Bronchial epithelial cell (primary cell): Measurements from ENCODE around the gene CAPZA2. TPM values are rescaled to one million over a fixed set of nuclear protein-coding genes. Genes with fewer than 3 reads are reported as not detected.
"Not testable (repeated sequence)": the region's sequence is repeated elsewhere in the genome, so short reads cannot be mapped to it uniquely, and the experiment has no call there.

Experiments used
- DNase-seq: peaks from one replicate; pipeline ENCODE4 v3.0.0-alpha.2; 2010; ENCODE audit warnings: low read depth
- FAIRE-seq: peaks from 2 replicates; lab custom pipeline; 2011; peaks lifted over from hg19 to GRCh38; lab: Jason Lieb, UNC
- H3K27me3 ChIP-seq: 2 replicates; pipeline ENCODE4 v1.5.1; 2011; ENCODE audit warnings: low read length; ENCODE audit not compliant: control insufficient read depth, insufficient read depth
- H3K36me3 ChIP-seq: 2 replicates; pipeline ENCODE4 v1.5.1; 2011; ENCODE audit warnings: low read length; ENCODE audit not compliant: control insufficient read depth, insufficient read depth
- H3K4me3 ChIP-seq: 2 replicates; pipeline ENCODE4 v1.5.1; 2011; ENCODE audit warnings: mild to moderate bottlenecking, low read depth, low read length, control low read depth
- CTCF ChIP-seq: IDR thresholded peaks from 2 replicates; pipeline ENCODE4 v1.5.1; 2011; ENCODE audit warnings: mild to moderate bottlenecking, moderate library complexity, low read length, control low read depth, inconsistent platforms; ENCODE audit not compliant: insufficient read depth, severe bottlenecking
- total RNA-seq: library from RNA; depleted of rRNA; stranded (reverse); fragments of >200 nt; gene quantifications from 2 replicates; pipeline ENCODE4 v1.2.1, GENCODE V29; 2014

Gene CAPZA2
- total RNA-seq, 1 donor from 2014 or later, result 88.2 TPM

DNA sequence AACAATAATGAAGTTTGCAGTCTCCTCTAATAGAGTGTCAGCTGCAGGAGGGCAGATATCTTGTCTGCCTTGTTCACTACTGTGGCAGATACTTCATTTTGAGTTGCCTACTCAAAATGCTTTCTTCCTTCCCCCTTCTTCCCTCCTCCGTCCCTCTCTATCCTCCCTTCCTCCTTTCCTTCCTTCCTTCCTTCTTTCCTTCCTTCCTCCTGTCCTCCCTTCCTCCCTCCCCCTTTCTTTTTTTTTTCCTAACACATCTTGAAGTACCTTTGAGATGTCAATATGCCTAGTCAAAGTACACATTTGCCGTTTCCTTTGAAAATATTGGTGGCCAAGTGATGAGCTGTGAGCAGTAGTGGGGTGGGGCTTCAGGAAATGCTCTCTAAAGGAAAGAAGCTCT, 72.2 kb downstream of the CAPZA2 start:
- Histone ChIP-seq H3K4me3 (no peak overlapping the region), H3K36me3 (no peaks in the 10 kb centered on the region), H3K27me3 (no peaks in the 10 kb centered on the region)
- FAIRE-seq, result no peak
- no peak for TF ChIP-seq CTCF
- no peak for DNase-seq

DNA sequence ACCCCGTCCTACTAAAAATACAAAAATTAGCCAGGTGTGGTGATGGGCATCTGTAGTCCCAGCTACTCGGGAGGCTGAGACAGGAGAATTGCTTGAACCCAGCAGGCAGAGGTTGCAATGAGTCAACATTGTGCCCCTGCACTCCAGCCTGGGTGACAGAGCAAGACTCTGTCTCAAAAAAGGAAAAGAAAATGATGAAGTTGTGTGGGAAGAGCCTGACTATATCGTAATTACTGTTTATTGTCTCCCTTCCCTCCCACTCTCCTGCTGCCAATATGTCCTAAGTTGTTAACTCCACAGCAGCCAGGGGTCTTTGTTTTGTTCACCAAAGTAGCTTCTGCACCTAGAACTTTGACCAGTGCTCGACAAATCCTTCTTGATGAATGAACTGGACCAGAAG, 74.5 kb downstream of the CAPZA2 start:
- FAIRE-seq, DNase-seq, H3K4me3 ChIP-seq, H3K27me3 ChIP-seq, H3K36me3 ChIP-seq: not testable (repeated sequence)

DNA sequence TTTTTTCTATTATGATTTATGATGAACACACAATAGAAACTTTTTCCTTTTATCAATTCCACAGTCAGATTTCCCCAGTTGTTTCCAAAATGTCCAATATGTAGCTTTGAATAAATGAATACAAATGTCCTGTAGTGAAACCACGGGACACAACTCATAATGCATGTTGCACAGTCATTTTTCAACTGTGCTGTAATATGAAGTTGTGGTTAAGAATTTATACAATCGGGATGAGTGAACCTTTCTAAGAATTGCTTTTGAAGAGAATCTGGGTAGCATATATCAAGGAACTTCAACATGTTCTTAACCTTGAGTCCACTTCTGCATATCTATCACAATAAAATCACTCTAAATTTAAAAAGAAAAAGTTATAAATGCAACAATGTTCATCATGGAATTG, 76.3 kb downstream of the CAPZA2 start:
- FAIRE-seq, result no peak
- H3K4me3 ChIP-seq, result no peak overlapping the region
- H3K27me3 ChIP-seq, result no peaks in the 10 kb centered on the region
- H3K36me3 ChIP-seq, result no peaks in the 10 kb centered on the region
- DNase-seq, result no peak
- no peak for TF ChIP-seq CTCF

- Histone ChIP-seq H3K27me3 (no peaks in the 10 kb centered on the region), H3K4me3 (no peak overlapping the region), H3K36me3 (no peaks in the 10 kb centered on the region)
- FAIRE-seq (no peak), DNase-seq (no peak)
- TF ChIP-seq CTCF, result no peak
Observed at GRCh38 chr7:116940689-116941370, 78.4 kb downstream of the CAPZA2 start.

DNA sequence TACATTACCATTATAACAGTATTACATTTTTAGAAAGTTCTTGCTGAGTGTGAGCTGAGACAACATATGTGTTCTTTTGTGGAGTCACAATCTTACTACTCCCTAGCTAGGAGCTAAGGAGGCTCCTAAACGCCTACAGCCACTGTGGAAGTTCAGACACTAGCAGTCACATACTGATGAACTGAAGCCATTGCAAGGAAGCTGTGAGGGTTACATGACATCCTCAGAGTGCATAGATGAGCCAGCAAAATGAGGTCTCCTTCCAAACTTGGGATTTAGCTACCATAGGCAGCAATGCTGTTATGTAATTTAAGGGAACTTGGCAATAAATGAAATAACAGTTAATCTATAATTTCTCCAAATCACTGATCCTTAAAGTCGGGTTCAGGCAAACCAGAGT, 80.1 kb downstream of the CAPZA2 start:
- Histone ChIP-seq H3K27me3 (no peaks in the 10 kb centered on the region), H3K4me3 (no peak overlapping the region), H3K36me3 (no peaks in the 10 kb centered on the region)
- FAIRE-seq (no peak), DNase-seq (no peak)
- no peak for TF ChIP-seq CTCF

GRCh38 chr7:116948934-116949333, 86.5 kb downstream of the CAPZA2 start:
- TF ChIP-seq CTCF, result no peak
- H3K36me3 ChIP-seq, result no peaks in the 10 kb centered on the region
- H3K4me3 ChIP-seq, result no peak overlapping the region
- no peaks in the 10 kb centered on the region for H3K27me3 ChIP-seq
- no peak for FAIRE-seq
- DNase-seq, result no peak
